Left renal pelvis (tissue), 4 donors: ENCODE data around the gene ADAMTS5. TPM values are rescaled to one million over a fixed set of nuclear protein-coding genes. Genes with fewer than 3 reads are reported as not detected.

Experiments
- DNase-seq, 4 donors: peaks; one replicate each; pipeline ENCODE4 v3.0.0-alpha.2; 2013; ENCODE audit warnings: low read depth in 4 of 4, low spot score in 3 of 4
- polyA plus RNA-seq, 4 donors: library from polyadenylated mRNA; unstranded; fragments of 120-200 nt; gene quantifications; one replicate each; pipeline ENCODE4 v1.2.1, GENCODE V29; 2013; ENCODE audit not compliant: insufficient read length in 4 of 4

Gene ADAMTS5
- 10 to 100 TPM; 19.6 to 72.3 (median 28.0) TPM for polyA plus RNA-seq

DNA sequence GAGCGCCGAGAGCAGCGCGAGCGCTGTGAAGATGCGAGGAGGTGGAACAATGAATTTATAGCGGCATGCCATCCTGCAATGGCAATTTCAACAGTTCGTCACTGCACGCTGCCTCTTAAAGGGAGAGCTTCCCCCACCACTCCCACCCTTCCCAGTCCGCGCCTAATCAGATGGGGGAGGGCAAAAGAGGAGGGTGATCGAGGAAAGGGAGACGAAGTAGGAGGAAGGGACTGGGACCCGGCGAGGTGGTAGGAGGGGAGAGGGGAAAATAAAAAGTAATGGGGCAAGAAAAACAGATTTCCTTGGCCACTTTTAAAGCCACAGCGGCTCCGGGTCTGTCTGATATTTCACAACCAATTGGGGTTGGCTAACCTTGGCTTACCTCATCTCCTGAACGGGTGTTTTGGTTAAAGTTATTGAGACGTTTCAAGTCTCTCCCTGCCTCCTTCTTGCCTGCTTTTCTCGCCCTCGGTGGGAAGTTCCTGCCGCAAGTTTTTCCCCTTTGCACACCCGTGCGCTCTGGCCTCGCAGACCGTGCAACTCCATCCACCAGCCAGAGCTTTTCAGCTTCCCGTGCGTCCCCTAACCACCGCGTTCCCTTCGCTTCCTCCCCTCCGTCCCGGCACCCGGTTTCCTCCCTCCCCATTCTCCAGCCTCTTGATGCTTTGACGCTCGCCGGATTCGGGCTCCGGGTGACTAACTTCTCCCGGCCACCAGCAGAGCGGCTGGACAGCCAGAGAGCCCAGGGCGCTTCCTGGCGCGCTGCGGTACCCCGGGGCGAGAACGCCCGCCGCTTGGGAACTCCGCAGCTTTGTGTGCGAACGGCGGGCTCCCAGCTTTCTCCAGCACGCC is at the start of gene ADAMTS5:
TSS of gene ADAMTS5 (minus strand) at position 27 of the 852 bp plus-strand sequence. CDS start 697 bp downstream, outside the sequence.
- peak in 2 of 4 donors; percentile 60 to 69 for DNase-seq

DNA sequence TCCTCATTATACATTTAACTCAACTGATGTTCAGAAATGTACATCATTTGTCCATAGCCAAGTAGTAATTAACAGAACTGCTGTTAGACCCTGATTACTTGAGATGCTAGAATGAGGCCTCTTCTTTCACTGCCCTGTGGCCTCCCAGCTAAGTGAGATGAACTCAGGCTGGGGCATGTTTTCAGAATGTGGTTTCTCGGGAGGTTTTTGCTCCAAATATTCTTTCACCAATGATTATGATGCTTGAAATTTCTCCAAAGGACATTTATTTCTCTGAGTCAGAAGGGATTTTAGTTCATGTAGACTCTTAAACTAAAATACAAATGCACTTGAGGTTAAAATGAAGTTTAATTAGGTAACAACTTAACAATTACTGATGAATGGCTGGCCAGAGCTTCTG is 34.6 kb upstream of the ADAMTS5 start:
- no peak for DNase-seq

DNA sequence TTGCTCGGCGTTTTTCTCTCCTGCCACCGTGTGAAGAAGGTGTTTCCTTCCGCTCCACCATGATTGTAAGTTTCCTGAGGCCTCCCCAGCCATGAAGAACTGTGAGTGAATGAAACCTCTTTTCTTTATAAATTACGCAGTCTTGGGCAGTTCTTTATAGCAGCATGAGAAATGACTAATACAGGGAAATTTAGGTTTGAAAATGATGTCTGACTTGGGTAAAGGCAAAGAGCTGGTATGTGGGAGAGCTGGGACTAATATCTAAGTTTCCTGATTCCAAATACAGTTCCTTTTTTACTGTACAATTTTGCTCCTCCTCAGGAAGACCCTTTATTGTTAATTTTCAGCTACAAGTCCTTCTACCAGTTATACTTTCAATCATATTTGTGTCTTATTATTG is 16.7 kb upstream of the ADAMTS5 start:
- no peak for DNase-seq

- DNase-seq = no peak
Measured at GRCh38 chr21:26982767-26983166, 15.9 kb upstream of the ADAMTS5 start.

DNA sequence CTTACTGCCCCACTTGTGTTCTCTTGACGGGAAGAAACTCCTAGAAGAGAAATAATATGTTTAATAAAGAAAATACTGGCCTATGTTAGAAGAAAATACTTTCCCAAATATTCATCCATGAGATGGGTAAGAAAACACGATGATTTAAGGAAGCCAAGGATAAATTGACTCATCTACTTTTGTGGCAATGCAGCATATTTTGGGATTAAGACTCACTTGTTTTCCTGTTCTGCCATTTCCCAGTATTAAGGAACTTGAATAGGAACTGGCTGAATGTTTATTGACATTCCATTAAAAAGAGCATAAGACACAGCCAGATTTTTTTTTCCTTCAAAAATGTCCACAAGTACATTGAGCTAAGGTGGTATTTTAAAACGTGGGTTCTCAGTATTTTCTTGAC is 10.9 kb upstream of the ADAMTS5 start:
- DNase-seq = no peak

DNA sequence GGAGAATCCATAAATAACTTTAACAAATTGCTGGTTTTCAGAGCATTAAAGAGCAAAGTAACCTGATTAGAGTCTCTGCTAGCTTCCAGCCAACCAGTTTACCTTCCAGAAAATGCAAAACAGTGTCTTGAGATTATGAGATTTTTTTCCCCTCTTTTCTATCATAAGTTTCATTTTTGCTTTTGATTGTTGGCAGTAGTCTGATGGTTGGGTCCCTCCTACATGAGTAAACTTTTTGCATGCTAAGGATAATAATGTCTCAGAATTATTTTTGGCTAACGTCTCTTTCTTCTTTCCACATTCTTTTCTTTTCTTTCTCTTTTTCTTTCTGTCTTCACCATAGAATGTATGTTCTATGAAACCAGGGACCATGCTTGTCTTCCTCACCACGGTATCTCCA is 6.3 kb upstream of the ADAMTS5 start:
- DNase-seq = no peak

GRCh38 chr21:26972192-26972591 is 5.3 kb upstream of the ADAMTS5 start:
- no peak for DNase-seq

- no peak for DNase-seq
Measured at GRCh38 chr21:26969971-26970725, 3.3 kb upstream of the ADAMTS5 start.

DNA sequence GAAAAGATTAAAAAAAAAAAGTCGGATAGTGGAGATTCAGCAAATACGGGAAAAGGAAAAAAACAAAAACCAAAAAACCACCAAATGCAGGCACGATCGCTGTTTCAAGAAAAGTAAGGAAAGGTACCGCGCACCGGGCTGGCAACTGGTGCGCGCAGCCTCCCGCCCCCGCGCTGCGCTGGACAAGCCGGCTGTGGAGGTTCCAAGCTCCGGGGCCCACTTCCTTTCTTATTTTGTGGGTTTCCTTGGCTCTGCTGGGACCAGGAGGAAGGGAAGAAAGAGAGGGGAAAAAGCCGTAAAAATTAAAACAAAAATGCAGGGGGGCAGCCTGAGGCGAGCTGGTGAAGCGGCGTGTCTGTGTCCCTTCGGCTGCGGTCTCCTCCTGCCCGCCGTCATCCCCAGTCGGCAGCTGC is 233 bp downstream of the ADAMTS5 start:
- no peak for DNase-seq

DNA sequence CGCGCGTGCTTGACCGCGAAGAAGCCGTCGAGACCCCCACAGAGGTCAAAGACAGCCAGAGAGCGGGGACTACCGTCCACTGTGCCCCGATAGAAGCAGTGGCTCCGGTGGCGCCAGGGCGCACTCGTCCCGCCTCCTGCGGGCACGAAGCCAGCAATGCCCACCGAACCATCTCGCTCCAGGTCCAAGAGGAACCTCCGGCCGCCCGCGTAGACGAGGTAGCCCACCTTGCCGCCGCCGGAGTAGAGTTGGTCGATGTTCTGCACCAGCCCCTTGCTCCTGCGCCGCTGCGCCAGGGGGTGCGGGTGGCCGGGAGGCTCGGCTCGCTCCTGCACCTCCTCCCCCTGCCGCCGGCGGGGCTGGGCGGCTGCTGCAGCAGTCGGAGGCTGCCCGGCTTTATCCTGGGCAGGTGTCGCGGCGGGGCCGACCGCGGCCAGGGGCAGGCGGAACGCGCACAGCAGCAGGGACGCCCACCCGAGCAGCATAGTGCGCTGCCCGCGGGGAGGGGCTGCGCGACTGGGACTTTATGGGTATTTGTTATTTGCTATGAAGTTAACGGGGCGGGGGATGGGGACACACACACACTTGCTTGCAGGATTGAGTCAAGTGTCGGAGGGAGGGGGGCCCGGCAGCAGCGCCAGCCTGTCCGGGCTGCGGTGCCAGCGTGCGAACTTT is 844 bp downstream of the ADAMTS5 start:
- DNase-seq = peak in 1 of 4 donors; percentile 52

DNA sequence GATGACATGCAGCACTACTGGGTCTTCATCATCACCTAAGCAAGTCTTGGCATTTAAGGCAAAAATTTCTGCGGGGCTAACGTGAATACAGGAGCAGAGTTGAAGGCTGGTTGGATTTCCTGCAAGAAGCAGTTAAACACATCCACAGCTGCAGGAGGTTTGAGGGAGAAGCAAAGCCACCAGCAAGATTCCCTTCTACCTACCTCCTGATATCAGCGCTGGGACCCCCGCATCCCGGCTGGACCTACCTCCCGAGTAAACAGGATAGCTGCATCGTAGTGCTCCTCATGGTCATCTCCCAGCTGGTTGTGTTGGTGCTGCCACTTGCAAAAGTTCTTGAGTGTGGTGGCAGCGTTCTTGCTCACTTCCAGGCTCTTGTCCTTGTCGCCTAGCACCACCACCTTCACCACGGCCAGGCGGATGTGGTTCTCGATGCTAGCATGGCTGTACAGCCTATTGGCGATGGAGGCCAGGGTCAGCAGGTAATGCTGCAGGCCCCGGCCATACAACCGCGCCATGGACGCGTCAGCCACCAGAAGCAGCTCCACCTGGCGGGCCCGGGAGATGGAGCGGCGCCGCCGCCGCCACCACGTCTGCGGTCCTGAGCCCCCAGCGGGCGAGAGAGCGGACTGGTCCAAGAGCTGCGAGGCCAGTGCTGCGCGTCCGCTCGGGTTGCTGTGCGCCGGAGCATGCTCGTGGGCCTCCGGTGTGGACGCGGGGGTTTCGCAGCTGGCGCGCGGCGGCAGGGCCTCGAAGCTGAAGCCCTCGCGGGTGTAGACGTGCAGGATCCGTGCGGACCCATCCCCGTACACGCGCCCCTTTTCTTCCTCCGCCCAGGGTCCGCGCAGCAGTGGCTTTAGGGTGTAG is 1.6 kb downstream of the ADAMTS5 start:
- peak in 2 of 4 donors; percentile 59 to 65 for DNase-seq

DNA sequence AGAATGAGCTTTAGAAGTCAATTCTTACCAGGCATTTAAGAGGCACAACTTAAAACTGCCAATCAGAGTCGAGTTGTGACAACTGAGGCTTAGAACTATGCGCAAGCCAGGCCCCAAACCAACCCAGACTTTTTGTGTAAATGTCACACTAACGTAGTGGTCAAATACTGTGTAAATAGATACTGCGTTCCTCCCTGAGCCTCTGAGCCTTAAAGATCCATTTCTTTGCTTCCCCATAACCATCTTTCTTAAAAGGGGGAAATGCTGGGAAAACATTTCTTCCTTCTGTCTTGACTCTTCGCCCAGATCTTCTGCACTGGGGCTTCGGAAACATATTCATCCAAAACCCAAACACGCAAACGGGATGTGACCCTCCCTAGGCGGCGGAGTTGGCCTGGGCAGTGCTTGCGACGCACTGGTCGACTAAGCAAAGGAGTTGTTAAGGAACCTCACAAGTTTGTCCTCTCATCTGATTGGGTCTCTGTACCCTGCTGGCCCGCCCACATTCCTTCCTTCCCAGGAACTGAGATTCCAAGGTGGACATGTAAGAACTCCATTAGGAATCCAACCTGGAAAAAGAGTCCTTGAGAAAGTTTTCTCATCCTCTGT is 2.6 kb downstream of the ADAMTS5 start:
- peak in 1 of 4 donors; percentile 71 for DNase-seq

- DNase-seq = no peak
Measured at GRCh38 chr21:26962621-26963181, 4.2 kb downstream of the ADAMTS5 start.

- DNase-seq = no peak
Measured at GRCh38 chr21:26961698-26962097, 5.2 kb downstream of the ADAMTS5 start.

- DNase-seq = no peak
Measured at GRCh38 chr21:26958788-26959187, 8.1 kb downstream of the ADAMTS5 start.

- DNase-seq = no peak
Measured at GRCh38 chr21:26956813-26957212, 10.1 kb downstream of the ADAMTS5 start.

DNA sequence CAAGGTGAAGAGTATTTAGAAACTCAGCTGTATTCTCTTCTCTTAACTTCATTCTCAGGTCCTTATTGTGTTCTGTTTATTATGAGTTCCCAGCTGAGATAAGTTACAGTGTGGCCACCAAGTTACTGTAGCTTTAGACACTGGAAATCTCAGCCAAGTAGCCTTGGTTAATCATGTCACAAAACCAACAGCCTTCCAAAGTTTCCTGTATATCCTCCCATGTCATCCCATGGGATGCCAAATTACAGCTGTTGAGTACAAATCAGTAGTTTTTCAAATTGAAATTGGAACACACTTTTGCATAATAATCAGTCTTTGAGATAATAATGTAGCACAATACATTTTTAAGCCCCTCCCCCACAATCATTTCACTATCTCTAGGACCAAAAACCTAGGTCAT is 10.7 kb downstream of the ADAMTS5 start:
- no peak for DNase-seq

GRCh38 chr21:26954662-26955121 is 12.2 kb downstream of the ADAMTS5 start:
- no peak for DNase-seq

GRCh38 chr21:26952374-26953066 is 14.4 kb downstream of the ADAMTS5 start:
- no peak for DNase-seq
